ENCODE results near the gene NAV2.

GRCh38 chr11:19947537-19948114, 235.0 kb downstream of the NAV2 start:
- TF ChIP-seq EP300 (IDR thresholded peaks at IDR 0.05) (no peak), POLR2A (IDR thresholded peaks at IDR 0.05) (no peak)
